OCI-LY7 (cell line): Measurements from ENCODE around the gene SIPA1L3. TPM values are rescaled to one million over a fixed set of nuclear protein-coding genes. Genes with fewer than 3 reads are reported as not detected.

Source experiments
- BruUV-seq: library from RNA; stranded (reverse); fragments of 400-500 nt; replicated peaks from 2 replicates; lab custom pipeline; 2021; lab: Mats Ljungman, UMichigan
- CTCF ChIA-PET: fragments of 300-600 bp; sonication (Branson Sonifier 250); formaldehyde crosslinking; loops from one replicate; lab custom pipeline; 2022; ENCODE audit warnings: antibody characterized with exemption; ENCODE audit not compliant: unreplicated experiment; lab: Charles Lee
- POLR2A ChIA-PET: fragments of 300-600 bp; sonication (Branson Sonifier 250); formaldehyde crosslinking; loops from one replicate; lab custom pipeline; 2022; ENCODE audit warnings: antibody characterized with exemption; lab: Charles Lee
- DNase-seq: peaks from one replicate; pipeline ENCODE4 v3.0.0-alpha.2; 2015; ENCODE audit warnings: low spot score
- H2AFZ ChIP-seq: fragments of 200-600 bp; sonication (generic), shearing (Covaris generic); 2 replicates; pipeline ENCODE4 v1.6.1; 2014; ENCODE audit warnings: mild to moderate bottlenecking, antibody characterized with exemption, low read length, moderate library complexity
- H3K27ac ChIP-seq: fragments of 200-600 bp; sonication (generic); 2 replicates; pipeline ENCODE4 v1.5.1; 2014; ENCODE audit warnings: mixed run types, low read depth, mild to moderate bottlenecking, moderate library complexity, low read length, inconsistent platforms; ENCODE audit not compliant: poor library complexity, severe bottlenecking
- H3K36me3 ChIP-seq: fragments of 200-600 bp; sonication (generic); 2 replicates; pipeline ENCODE4 v1.6.1; 2014; ENCODE audit warnings: mild to moderate bottlenecking, antibody characterized with exemption, low read length, moderate library complexity, mixed read lengths; ENCODE audit not compliant: insufficient read depth
- H3K4me1 ChIP-seq: fragments of 200-600 bp; sonication (generic); 2 replicates; pipeline ENCODE4 v1.5.1; 2014; ENCODE audit warnings: mild to moderate bottlenecking, low read length; ENCODE audit not compliant: insufficient read depth, poor library complexity, severe bottlenecking
- H3K4me2 ChIP-seq: fragments of 200-600 bp; sonication (generic); 2 replicates; pipeline ENCODE4 v1.6.1; 2014; ENCODE audit warnings: mild to moderate bottlenecking, low read length
- H3K4me3 ChIP-seq: fragments of 200-600 bp; sonication (generic); 2 replicates; pipeline ENCODE4 v1.5.1; 2014; ENCODE audit warnings: mild to moderate bottlenecking, low read depth, low read length; ENCODE audit not compliant: poor library complexity, severe bottlenecking
- H3K79me2 ChIP-seq: fragments of 200-600 bp; sonication (generic); 2 replicates; pipeline ENCODE4 v1.6.1; 2016; ENCODE audit warnings: low read depth, mild to moderate bottlenecking, low read length, moderate library complexity, mixed read lengths; ENCODE audit not compliant: insufficient read depth
- H3K9me2 ChIP-seq: fragments of 200-600 bp; sonication (generic); 2 replicates; pipeline ENCODE4 v1.6.1; 2016; ENCODE audit warnings: mild to moderate bottlenecking, low read length, mixed read lengths; ENCODE audit not compliant: insufficient read depth
- H3K9me3 ChIP-seq: fragments of 200-600 bp; sonication (generic); 2 replicates; pipeline ENCODE4 v1.6.1; 2014; ENCODE audit warnings: mild to moderate bottlenecking, mixed run types, low read length, mixed read lengths
- H4K20me1 ChIP-seq: fragments of 200-600 bp; sonication (generic); 2 replicates; pipeline ENCODE4 v1.6.1; 2014; ENCODE audit warnings: mild to moderate bottlenecking, antibody characterized with exemption, low read length, moderate library complexity, mixed read lengths; ENCODE audit not compliant: insufficient read depth
- EZH2phosphoT487 ChIP-seq: fragments of 200-600 bp; sonication (generic); IDR thresholded peaks from 2 replicates; pipeline ENCODE4 v1.6.1; 2018; ENCODE audit warnings: low read depth, borderline replicate concordance, mild to moderate bottlenecking, mixed run types, antibody characterized with exemption, low read length, moderate library complexity, mixed read lengths
- intact Hi-C: fragments of 100-400 bp; cut with micrococcal nuclease; formaldehyde crosslinking; loops from one replicate; pipeline ENCODE4 v1.10.0; 2022; ENCODE audit not compliant: unreplicated experiment
- total RNA-seq, 2 experiments: library from RNA; depleted of rRNA in 1 of 2; stranded (reverse); fragments of >200 nt in 1 of 2; shearing (Covaris generic) in 1 of 2; gene quantifications; 2 replicates each; pipeline ENCODE4 v1.2.3, GENCODE V29; 2014 to 2022
- TF ChIP-seq, protein P1 (sequence below): fragments of 200-600 bp; sonication (generic); conservative IDR thresholded peaks from 2 replicates; pipeline ENCODE4 v1.5.1; 2014; ENCODE audit warnings: mild to moderate bottlenecking, antibody characterized with exemption, low read length, moderate library complexity, mixed read lengths

Gene SIPA1L3
- total RNA-seq, 2 experiments from 2014 or later: 21.2 to 84.4 TPM

GRCh38 chr19:37909661-37910199 is 2.7 kb downstream of the SIPA1L3 start:
- no peaks in the 10 kb centered on the region for H3K9me3 ChIP-seq
- no peak for DNase-seq
- H3K4me3 ChIP-seq: peak overlapping the region; percentile 96
- intact Hi-C loops: loop anchor here (10.0 kb wide), 1 partner anchor 235 kb away; no protein-coding TSS in a partner anchor
- H3K4me2 ChIP-seq: peak overlapping the region; percentile 97
- TF ChIP-seq, protein P1, sequence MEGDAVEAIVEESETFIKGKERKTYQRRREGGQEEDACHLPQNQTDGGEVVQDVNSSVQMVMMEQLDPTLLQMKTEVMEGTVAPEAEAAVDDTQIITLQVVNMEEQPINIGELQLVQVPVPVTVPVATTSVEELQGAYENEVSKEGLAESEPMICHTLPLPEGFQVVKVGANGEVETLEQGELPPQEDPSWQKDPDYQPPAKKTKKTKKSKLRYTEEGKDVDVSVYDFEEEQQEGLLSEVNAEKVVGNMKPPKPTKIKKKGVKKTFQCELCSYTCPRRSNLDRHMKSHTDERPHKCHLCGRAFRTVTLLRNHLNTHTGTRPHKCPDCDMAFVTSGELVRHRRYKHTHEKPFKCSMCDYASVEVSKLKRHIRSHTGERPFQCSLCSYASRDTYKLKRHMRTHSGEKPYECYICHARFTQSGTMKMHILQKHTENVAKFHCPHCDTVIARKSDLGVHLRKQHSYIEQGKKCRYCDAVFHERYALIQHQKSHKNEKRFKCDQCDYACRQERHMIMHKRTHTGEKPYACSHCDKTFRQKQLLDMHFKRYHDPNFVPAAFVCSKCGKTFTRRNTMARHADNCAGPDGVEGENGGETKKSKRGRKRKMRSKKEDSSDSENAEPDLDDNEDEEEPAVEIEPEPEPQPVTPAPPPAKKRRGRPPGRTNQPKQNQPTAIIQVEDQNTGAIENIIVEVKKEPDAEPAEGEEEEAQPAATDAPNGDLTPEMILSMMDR: no peak
- TF ChIP-seq EZH2phosphoT487: no peak
- H3K79me2 ChIP-seq: peaks cover 66% of the 10 kb centered on the region
- 0 out of 2 replicates have a peak, but pooled peaks cover 6% of the 10 kb centered on the region for H3K36me3 ChIP-seq
- H3K9me2 ChIP-seq: no peaks in the 10 kb centered on the region
- BruUV-seq: TSS peak; percentile 32
- no peak overlapping the region for H2AFZ ChIP-seq
- POLR2A ChIA-PET: interaction anchor here (0.7 to 3.0 kb wide), 5 partner anchors 14 to 708 kb away, joined by 3 to 13 read pairs (median 3); partner anchors contain the start of gene MAP4K1
- CTCF ChIA-PET: interaction anchor here (0.6 to 0.7 kb wide), 2 partner anchors 49 to 66 kb away, joined by 3 to 6 read pairs; no protein-coding TSS in a partner anchor
- H3K4me1 ChIP-seq: peaks cover 78% of the 10 kb centered on the region
- H4K20me1 ChIP-seq: no peaks in the 10 kb centered on the region
- peak overlapping the region; percentile 9 for H3K27ac ChIP-seq

DNA sequence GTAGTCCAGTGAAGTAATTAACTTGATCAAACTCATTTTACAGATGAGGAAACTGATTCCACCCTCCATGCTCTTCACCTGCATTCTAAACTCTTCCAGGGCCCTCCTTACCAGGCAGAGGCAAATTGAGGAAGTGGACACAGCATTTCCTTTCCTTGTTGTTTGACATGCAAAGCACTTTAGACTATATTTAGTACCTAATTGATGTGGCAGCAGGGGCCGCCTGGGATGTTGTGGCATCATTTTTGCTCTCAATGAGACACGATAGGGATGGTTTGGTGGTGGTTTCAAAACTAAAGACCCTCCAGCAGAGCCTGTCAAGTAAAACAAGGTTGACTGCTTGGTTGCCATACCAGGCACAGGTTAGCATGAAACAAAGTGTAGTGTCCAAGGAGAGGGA is 7.9 kb downstream of the SIPA1L3 start:
- Histone ChIP-seq H3K9me2 (no peaks in the 10 kb centered on the region), H4K20me1 (no peaks in the 10 kb centered on the region), H3K36me3 (peaks cover 18% of the 10 kb centered on the region), H3K27ac (peak overlapping the region; percentile 87), H3K4me2 (peak overlapping the region; percentile 90), H3K79me2 (peaks cover 73% of the 10 kb centered on the region), H2AFZ (no peak overlapping the region), H3K9me3 (no peaks in the 10 kb centered on the region), H3K4me1 (peaks cover 78% of the 10 kb centered on the region), H3K4me3 (peak overlapping the region; percentile 58)
- ChIA-PET POLR2A (interaction anchor here (0.6 to 4.3 kb wide), 6 partner anchors 9 to 601 kb away, joined by 3 to 26 read pairs (median 5); no protein-coding TSS in a partner anchor), CTCF (interaction anchor here (0.5 kb wide), 1 partner anchor 89 kb away, joined by 5 read pairs; no protein-coding TSS in a partner anchor)
- TF ChIP-seq, protein P1: no peak
- no peak for TF ChIP-seq EZH2phosphoT487
- DNase-seq: peak; percentile 88
- TSS peak; percentile 28 for BruUV-seq
- intact Hi-C loops: loop anchor here (1.0 to 2.0 kb wide), 2 partner anchors 13 to 64 kb away; no protein-coding TSS in a partner anchor
